Smooth muscle cell (in vitro differentiated cells): ENCODE results near the gene VCL. TPM values are rescaled to one million over a fixed set of nuclear protein-coding genes. Genes with fewer than 3 reads are reported as not detected.

ENCODE experiments used
- DNase-seq: peaks from one replicate; lab custom pipeline; 2025; ENCODE audit not compliant: unreplicated experiment; lab: John Stamatoyannopoulos, UW
- H2AFZ ChIP-seq: fragments of 200-600 bp; sonication (generic); 2 replicates; pipeline ENCODE4 v1.6.0; 2016; ENCODE audit warnings: antibody characterized with exemption, low read depth, mild to moderate bottlenecking
- H3F3A ChIP-seq: fragments of 200-600 bp; sonication (generic); 2 replicates; pipeline ENCODE4 v1.6.0; 2017; ENCODE audit warnings: antibody characterized with exemption, low read depth
- H3K27ac ChIP-seq: fragments of 200-600 bp; sonication (generic); 2 replicates; pipeline ENCODE4 v1.5.1; 2016; ENCODE audit warnings: low read depth, mild to moderate bottlenecking
- H3K27me3 ChIP-seq: fragments of 200-600 bp; sonication (generic); 2 replicates; pipeline ENCODE4 v1.6.1; 2016; ENCODE audit warnings: low read depth, mild to moderate bottlenecking
- H3K36me3 ChIP-seq: fragments of 200-600 bp; sonication (generic); 2 replicates; pipeline ENCODE4 v1.5.1; 2016; ENCODE audit warnings: low read depth
- H3K4me1 ChIP-seq: fragments of 200-600 bp; sonication (generic); 2 replicates; pipeline ENCODE4 v1.5.1; 2016; ENCODE audit warnings: low read depth
- H3K4me2 ChIP-seq: fragments of 200-600 bp; sonication (generic); 2 replicates; pipeline ENCODE4 v1.6.0; 2016; ENCODE audit warnings: mild to moderate bottlenecking
- H3K4me3 ChIP-seq: fragments of 200-600 bp; sonication (generic); 2 replicates; pipeline ENCODE4 v1.5.1; 2016; ENCODE audit warnings: mild to moderate bottlenecking
- H3K79me2 ChIP-seq: fragments of 200-600 bp; sonication (generic); 2 replicates; pipeline ENCODE4 v1.6.0; 2016; ENCODE audit warnings: low read depth, mild to moderate bottlenecking
- H3K9ac ChIP-seq: fragments of 200-600 bp; sonication (generic); 2 replicates; pipeline ENCODE4 v1.6.0; 2016; ENCODE audit warnings: low read depth
- H3K9me3 ChIP-seq: fragments of 200-600 bp; sonication (generic); replicated peaks from 2 replicates; pipeline ENCODE4 v1.5.1; 2016; ENCODE audit warnings: low read depth
- H4K20me1 ChIP-seq: fragments of 200-600 bp; sonication (generic); 2 replicates; pipeline ENCODE4 v1.6.0; 2016; ENCODE audit warnings: low read depth
- WGBS: methylation state at CpG from one replicate; pipeline ENCODE4 v1.1.7; 2016; ENCODE audit warnings: low lambda C conversion rate; 5-methylcytosine and 5-hydroxymethylcytosine counted together
- polyA plus RNA-seq: library from polyadenylated mRNA; unstranded; fragments of >200 nt; fragmentation: Nextera tagmentation; extraction: Ambion mirVana; gene quantifications from 2 replicates; pipeline ENCODE4 v1.2.1, GENCODE V29; 2016
- total RNA-seq: library from RNA; depleted of rRNA; stranded (reverse); fragments of >200 nt; gene quantifications from 2 replicates; pipeline ENCODE4 v1.2.3, GENCODE V29; 2014
- TF ChIP-seq, protein P1 (sequence below): fragments of 200-600 bp; sonication (generic); IDR thresholded peaks from 2 replicates; pipeline ENCODE4 v1.5.1; 2017; ENCODE audit warnings: borderline replicate concordance, mild to moderate bottlenecking, antibody characterized with exemption; ENCODE audit not compliant: insufficient read depth, poor library complexity, severe bottlenecking

VCL gene
- total and polyA plus RNA-seq, 2 experiments from 2014 or later, result 128 to 187 TPM

DNA sequence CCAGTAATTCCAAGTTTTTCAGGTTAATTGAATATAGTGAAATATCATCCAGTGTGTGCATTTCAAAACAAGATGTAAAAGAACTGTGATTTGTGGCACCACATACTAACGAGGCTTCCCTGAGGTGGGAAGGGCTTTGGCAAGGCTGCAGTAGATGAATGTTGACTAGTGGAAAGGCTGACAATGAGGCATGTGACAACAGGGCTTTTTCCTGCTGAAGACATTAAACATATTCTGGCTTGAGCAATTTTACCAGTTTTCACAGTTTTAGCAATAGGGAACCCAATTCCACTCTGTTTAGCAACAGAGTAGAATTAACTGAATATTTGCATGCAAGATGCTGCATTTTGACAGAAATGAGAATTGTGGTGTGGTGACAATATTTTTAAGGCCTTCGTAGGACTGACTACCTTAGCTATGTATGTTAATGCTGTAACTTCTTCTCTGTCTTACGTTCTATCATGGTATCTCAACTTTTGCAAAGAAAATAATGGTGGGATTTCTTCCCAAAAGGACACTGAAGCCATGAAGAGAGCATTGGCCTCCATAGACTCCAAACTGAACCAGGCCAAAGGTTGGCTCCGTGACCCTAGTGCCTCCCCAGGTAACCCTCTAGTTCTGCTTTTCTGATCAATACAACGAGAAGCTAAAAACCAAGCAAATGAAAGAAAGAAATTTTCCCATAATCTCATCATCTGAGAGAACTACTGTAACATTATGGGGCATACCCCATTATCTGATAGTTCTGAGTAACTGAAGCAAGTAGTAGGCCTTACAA, 84.2 kb downstream of the VCL start:
- no peak overlapping the region for H3K4me3 ChIP-seq
- no peak overlapping the region for H2AFZ ChIP-seq
- peaks cover 38% of the 10 kb centered on the region for H3K4me1 ChIP-seq
- DNase-seq, result no peak
- H3K36me3 ChIP-seq, result peaks cover 5% of the 10 kb centered on the region
- TF ChIP-seq, protein P1, sequence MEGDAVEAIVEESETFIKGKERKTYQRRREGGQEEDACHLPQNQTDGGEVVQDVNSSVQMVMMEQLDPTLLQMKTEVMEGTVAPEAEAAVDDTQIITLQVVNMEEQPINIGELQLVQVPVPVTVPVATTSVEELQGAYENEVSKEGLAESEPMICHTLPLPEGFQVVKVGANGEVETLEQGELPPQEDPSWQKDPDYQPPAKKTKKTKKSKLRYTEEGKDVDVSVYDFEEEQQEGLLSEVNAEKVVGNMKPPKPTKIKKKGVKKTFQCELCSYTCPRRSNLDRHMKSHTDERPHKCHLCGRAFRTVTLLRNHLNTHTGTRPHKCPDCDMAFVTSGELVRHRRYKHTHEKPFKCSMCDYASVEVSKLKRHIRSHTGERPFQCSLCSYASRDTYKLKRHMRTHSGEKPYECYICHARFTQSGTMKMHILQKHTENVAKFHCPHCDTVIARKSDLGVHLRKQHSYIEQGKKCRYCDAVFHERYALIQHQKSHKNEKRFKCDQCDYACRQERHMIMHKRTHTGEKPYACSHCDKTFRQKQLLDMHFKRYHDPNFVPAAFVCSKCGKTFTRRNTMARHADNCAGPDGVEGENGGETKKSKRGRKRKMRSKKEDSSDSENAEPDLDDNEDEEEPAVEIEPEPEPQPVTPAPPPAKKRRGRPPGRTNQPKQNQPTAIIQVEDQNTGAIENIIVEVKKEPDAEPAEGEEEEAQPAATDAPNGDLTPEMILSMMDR, result no peak
- H3K27ac ChIP-seq, result no peak overlapping the region
- H3K4me2 ChIP-seq, result no peak overlapping the region
- H3K9ac ChIP-seq, result no peak overlapping the region
- H3K9me3 ChIP-seq, result no peaks in the 10 kb centered on the region
- peaks cover 32% of the 10 kb centered on the region for H3F3A ChIP-seq
- peaks cover 43% of the 10 kb centered on the region for H3K79me2 ChIP-seq
- H3K27me3 ChIP-seq, result no peaks in the 10 kb centered on the region
- H4K20me1 ChIP-seq, result peaks cover 99% of the 10 kb centered on the region
- WGBS, result 94% methylated on average over 5 of the region's 5 CpGs

DNA sequence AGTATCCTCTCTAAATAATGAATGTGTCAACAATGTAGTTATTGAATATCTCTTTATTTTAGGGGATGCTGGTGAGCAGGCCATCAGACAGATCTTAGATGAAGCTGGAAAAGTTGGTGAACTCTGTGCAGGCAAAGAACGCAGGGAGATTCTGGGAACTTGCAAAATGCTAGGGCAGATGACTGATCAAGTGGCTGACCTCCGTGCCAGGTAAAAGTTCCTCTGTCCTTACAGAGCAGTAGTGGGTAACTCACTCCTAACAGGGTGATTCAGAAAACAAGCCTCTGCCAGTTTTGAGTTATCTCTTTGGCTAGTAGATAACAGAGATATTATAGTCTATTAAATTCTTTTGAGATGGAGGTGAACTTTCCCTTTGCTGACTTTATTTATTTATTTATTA, 85.4 kb downstream of the VCL start:
- H3F3A ChIP-seq, result peaks cover 23% of the 10 kb centered on the region
- no peak overlapping the region for H3K27ac ChIP-seq
- H3K4me3 ChIP-seq, result no peak overlapping the region
- H3K36me3 ChIP-seq, result peaks cover 10% of the 10 kb centered on the region
- no peak overlapping the region for H3K9ac ChIP-seq
- no peak overlapping the region for H2AFZ ChIP-seq
- H3K4me1 ChIP-seq, result peaks cover 29% of the 10 kb centered on the region
- H3K9me3 ChIP-seq, result no peaks in the 10 kb centered on the region
- no peak for DNase-seq
- TF ChIP-seq, protein P1, result no peak
- H3K27me3 ChIP-seq, result no peaks in the 10 kb centered on the region
- peaks cover 94% of the 10 kb centered on the region for H4K20me1 ChIP-seq
- WGBS, result 93% methylated on average over 2 of the region's 2 CpGs
- no peak overlapping the region for H3K4me2 ChIP-seq
- H3K79me2 ChIP-seq, result peaks cover 48% of the 10 kb centered on the region

DNA sequence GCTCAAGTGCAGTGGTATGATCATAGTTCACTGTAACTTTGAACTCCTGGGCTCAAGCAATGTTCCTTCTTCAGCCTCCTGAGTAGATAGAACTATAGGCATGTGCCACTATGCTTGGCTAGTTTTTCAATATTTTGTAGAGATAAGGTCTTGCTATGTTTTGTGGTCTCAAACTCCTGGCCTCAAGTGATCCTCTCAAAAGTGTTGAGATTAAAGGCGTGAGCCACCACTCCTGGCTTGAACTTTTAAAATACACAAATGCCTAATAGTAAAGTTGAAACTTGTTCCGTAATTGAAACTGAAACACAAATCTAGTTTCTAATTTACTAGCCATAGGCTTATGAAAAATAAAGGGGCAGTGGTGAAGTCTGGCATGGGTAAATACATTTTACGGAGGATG, 87.0 kb downstream of the VCL start:
- peaks cover 17% of the 10 kb centered on the region for H3K36me3 ChIP-seq
- over 99% methylated on average over 3 of the region's 3 CpGs for WGBS
- H3K79me2 ChIP-seq, result peaks cover 46% of the 10 kb centered on the region
- H3K4me1 ChIP-seq, result peaks cover 12% of the 10 kb centered on the region
- no peak overlapping the region for H3K9ac ChIP-seq
- peaks cover 94% of the 10 kb centered on the region for H4K20me1 ChIP-seq
- no peaks in the 10 kb centered on the region for H3K27me3 ChIP-seq
- no peak overlapping the region for H3K4me2 ChIP-seq
- no peak overlapping the region for H2AFZ ChIP-seq
- DNase-seq, result no peak
- no peaks in the 10 kb centered on the region for H3K9me3 ChIP-seq
- H3F3A ChIP-seq, result peaks cover 9% of the 10 kb centered on the region
- TF ChIP-seq, protein P1, result no peak
- H3K4me3 ChIP-seq, result no peak overlapping the region
- no peak overlapping the region for H3K27ac ChIP-seq

DNA sequence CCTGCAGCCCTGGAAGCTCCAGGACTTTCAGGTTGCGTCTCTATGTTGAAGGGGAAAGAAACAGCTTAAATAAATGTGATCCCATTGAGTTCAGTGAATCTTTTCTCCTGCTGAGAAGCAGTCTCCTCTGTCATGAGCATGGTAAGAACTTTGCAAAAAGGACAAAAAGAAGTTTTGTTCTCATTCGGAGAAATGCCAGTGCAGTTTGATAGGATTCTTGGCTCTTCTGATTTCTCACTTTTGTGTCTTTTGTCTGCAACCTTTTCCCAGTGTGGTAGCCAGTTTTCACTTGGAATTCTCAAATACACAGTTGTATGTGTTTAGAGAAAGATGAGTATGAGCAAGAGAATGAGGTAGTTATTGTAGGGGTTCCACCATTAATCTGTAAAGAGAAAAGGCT, 88.4 kb downstream of the VCL start:
- no peak overlapping the region for H3K27ac ChIP-seq
- H4K20me1 ChIP-seq, result peaks cover 94% of the 10 kb centered on the region

More for the DNA sequence above, 88.4 kb downstream of the VCL start:
- Histone ChIP-seq H3K27me3 (no peaks in the 10 kb centered on the region), H3F3A (no peaks in the 10 kb centered on the region), H3K36me3 (peaks cover 28% of the 10 kb centered on the region), H2AFZ (no peak overlapping the region), H3K4me2 (no peak overlapping the region), H3K9ac (no peak overlapping the region), H3K9me3 (no peaks in the 10 kb centered on the region), H3K4me3 (no peak overlapping the region), H3K79me2 (peaks cover 37% of the 10 kb centered on the region), H3K4me1 (no peaks in the 10 kb centered on the region)
- no peak for DNase-seq
- WGBS, result 96% methylated on average over 2 of the region's 2 CpGs
- TF ChIP-seq, protein P1, result no peak
